Esophagus (tissue), 2 donors: Measurements from ENCODE around the gene GPD1. TPM values are rescaled to one million over a fixed set of nuclear protein-coding genes. Genes with fewer than 3 reads are reported as not detected.

Experiments used
- H3K27ac ChIP-seq, 2 donors: one replicate each; pipeline ENCODE4 v1.5.1; 2013; ENCODE audit warnings: low read depth in 2 of 2, mild to moderate bottlenecking in 2 of 2, inconsistent platforms in 1 of 2, low read length in 1 of 2, moderate library complexity in 1 of 2
- H3K27me3 ChIP-seq, 2 donors: one replicate each; pipeline ENCODE4 v1.6.1; 2013; ENCODE audit warnings: low read length in 2 of 2, control low read depth in 1 of 2, mild to moderate bottlenecking in 1 of 2; ENCODE audit not compliant: insufficient read depth in 2 of 2, control insufficient read depth in 1 of 2
- H3K36me3 ChIP-seq, 2 donors: one replicate each; pipeline ENCODE4 v1.6.1; 2013; ENCODE audit warnings: low read length in 1 of 2; ENCODE audit not compliant: control insufficient read depth in 2 of 2, insufficient read depth in 2 of 2
- H3K4me1 ChIP-seq, 2 donors: one replicate each; pipeline ENCODE4 v1.6.1; 2013; ENCODE audit warnings: low read length in 1 of 2; ENCODE audit not compliant: control insufficient read depth in 2 of 2, insufficient read depth in 2 of 2
- H3K4me3 ChIP-seq, 2 donors: one replicate each; pipeline ENCODE4 v1.5.1; 2013; ENCODE audit warnings: low read length in 2 of 2, mild to moderate bottlenecking in 2 of 2, low read depth in 1 of 2, moderate library complexity in 1 of 2
- H3K9me3 ChIP-seq, 2 donors: one replicate each; pipeline ENCODE4 v1.6.1; 2013; ENCODE audit warnings: mild to moderate bottlenecking in 2 of 2, low read depth in 1 of 2, low read length in 1 of 2, moderate library complexity in 1 of 2; ENCODE audit not compliant: control insufficient read depth in 2 of 2, insufficient read depth in 1 of 2
- WGBS, 2 donors: extraction: QIAGEN DNeasy Blood & Tissue Kit; methylation state at CpG; one replicate each; pipeline ENCODE4 v1.1.7; 2013; 5-methylcytosine and 5-hydroxymethylcytosine counted together
- polyA plus RNA-seq, 2 donors: library from polyadenylated mRNA; stranded (reverse); fragments of 200-250 nt; gene quantifications; one replicate each; pipeline ENCODE4 v1.2.3, GENCODE V29; 2013
- donor health status: healthy with polysubstance abuse.
- donor health status: Bipolar disorder and iron deficiency.

GPD1 gene
- polyA plus RNA-seq, 2 donors: 0.29 to 0.32 TPM

DNA sequence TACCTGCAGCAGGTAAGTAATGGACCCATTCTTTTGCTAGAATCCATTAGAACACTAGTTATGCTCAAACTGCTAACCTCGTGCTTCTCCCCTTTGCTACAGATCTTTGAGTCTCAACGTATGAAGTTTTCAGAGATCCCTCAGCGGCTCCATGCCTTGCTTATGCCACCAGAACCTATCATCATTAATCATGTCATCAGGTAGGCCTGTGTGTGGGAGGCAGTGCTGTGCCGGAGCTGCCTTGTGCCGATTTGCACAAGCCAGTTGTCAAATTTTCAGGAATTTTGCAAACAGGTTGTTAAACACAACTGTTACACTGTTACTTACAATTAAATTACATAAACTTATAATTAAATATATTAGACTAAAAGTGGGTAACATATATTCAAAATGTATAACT is 13.4 kb upstream of the GPD1 start:
- Histone ChIP-seq H3K4me1 (no peaks in the 10 kb centered on the region), H3K4me3 (no peak overlapping the region), H3K9me3 (no peaks in the 10 kb centered on the region), H3K27ac (no peak overlapping the region), H3K36me3 (peaks cover 22 to 23% of the 10 kb centered on the region in 2 donors), H3K27me3 (no peaks in the 10 kb centered on the region)
- WGBS, 2 donors: 91% methylated on average over 5 of the region's 5 CpGs

DNA sequence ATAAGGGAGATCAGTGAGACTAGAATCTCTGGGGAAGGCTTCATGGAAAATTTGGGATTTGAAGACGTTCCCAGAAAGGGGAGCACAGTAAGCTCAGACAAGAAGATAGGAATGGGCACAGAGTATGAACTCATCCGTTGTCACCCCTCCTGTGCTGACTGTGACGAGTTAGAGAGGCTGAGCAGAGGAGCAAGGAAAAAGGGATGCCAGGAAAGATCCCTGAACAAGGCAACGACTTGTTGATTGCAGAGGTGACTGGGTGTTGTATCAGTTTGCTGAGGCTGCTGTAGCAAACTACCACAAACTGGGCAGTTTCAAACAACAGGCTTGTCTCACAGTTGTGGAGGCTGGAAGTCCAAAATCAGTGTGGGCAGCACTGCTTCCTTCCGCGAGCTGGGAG is 5.9 kb upstream of the GPD1 start:
- no peak overlapping the region for H3K27ac ChIP-seq
- no peaks in the 10 kb centered on the region for H3K27me3 ChIP-seq
- H3K4me1 ChIP-seq: peaks cover 0 to 5% of the 10 kb centered on the region in 2 donors
- H3K4me3 ChIP-seq: no peak overlapping the region
- H3K9me3 ChIP-seq: no peaks in the 10 kb centered on the region
- peaks cover 22 to 40% of the 10 kb centered on the region in 2 donors for H3K36me3 ChIP-seq
- WGBS, 2 donors: 86 to 87% methylated on average over 6 of the region's 6 CpGs

DNA sequence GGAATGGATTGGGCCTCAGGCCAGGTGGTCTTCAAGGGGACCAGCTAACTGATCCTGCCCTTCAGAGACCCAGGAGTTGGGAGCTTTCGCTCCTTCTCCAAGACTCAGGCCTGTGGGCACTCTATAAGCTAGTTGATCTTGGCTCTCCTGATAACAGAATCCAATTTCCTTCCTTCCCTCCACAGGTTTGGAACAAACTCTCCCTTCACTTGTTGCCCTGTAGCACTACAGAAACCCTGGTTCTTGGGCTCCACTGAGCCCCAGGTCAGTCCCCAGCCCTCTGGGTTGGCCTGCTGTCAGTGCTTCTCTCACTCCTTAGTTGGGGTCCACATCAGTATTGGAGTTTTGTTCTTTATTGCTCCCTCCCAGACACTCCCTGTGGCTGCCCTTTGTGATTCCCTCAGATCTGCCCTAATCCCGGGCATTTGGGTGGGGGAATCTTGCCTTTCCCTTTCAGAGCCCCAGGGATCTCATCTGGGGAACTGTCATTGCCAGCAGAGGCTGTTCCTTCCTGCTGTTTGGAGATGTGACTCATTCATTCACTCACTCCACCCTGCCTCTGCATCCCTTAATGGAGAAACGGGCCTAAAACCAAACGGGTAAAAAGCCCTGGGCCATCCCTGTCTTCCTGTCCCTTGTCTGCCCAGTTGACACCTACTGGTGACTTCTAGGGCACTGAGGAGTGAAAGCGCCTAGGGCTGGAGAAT is 4.4 kb upstream of the GPD1 start:
- H3K27me3 ChIP-seq: no peaks in the 10 kb centered on the region
- H3K36me3 ChIP-seq: peaks cover 20 to 34% of the 10 kb centered on the region in 2 donors
- H3K27ac ChIP-seq: peak overlapping the region in 1 of 2 donors; percentile 29

DNA sequence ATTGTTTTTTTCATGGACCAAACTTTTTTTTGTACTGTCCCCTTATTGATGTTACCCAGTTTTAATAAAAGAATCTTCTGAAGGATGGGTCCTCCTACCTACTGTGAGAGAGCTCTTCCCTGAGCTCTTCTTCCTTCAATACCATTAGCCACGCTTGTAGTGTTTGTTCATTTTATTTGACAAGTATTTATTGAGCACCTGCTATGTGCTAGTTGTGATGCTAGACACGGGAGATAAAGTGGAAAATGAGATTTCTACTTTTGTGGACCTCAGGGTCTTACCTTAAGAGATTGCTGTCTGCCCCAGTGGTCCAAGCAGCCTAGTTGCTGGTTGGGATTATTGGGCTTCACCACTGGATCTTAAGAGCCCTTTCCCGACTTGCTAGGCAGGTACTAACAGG is 3.2 kb upstream of the GPD1 start:
- Histone ChIP-seq H3K4me3 (no peak overlapping the region), H3K9me3 (no peaks in the 10 kb centered on the region), H3K27me3 (no peaks in the 10 kb centered on the region), H3K4me1 (peaks cover 5 to 11% of the 10 kb centered on the region in 2 donors), H3K27ac (no peak overlapping the region), H3K36me3 (peaks cover 20 to 31% of the 10 kb centered on the region in 2 donors)
- WGBS, 2 donors: 77 to 79% methylated on average over 3 of the region's 3 CpGs

More for the DNA sequence above, 4.4 kb upstream of the GPD1 start:
- Histone ChIP-seq H3K4me1 (peaks cover 5 to 9% of the 10 kb centered on the region in 2 donors), H3K4me3 (no peak overlapping the region), H3K9me3 (no peaks in the 10 kb centered on the region)
- WGBS, 2 donors: 49 to 59% methylated on average over 5 of the region's 5 CpGs

DNA sequence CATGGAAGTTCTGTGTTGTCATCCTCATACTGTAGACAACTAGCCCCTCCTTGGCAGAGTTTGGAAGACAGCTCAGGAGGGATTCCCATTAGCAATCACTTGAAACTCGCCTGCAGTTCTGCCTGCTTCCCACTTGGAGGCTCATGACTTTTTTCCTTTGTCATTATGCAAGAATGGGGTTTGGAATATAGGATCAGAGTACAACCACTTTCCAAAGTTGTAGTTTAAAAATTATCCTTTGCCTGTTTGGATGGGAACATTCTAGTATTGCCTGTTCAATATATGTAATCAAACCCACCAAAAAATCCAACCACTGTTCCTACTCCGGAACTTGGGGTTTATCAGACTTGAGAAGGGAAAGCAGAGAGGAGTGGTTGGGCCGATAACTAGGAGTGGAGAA is 2.1 kb upstream of the GPD1 start:
- Histone ChIP-seq H3K36me3 (peaks cover 15 to 25% of the 10 kb centered on the region in 2 donors), H3K4me3 (no peak overlapping the region), H3K27ac (no peak overlapping the region), H3K4me1 (peaks cover 5 to 11% of the 10 kb centered on the region in 2 donors), H3K9me3 (no peaks in the 10 kb centered on the region), H3K27me3 (no peaks in the 10 kb centered on the region)
- 77 to 81% methylated on average over 3 of the region's 3 CpGs for WGBS, 2 donors

DNA sequence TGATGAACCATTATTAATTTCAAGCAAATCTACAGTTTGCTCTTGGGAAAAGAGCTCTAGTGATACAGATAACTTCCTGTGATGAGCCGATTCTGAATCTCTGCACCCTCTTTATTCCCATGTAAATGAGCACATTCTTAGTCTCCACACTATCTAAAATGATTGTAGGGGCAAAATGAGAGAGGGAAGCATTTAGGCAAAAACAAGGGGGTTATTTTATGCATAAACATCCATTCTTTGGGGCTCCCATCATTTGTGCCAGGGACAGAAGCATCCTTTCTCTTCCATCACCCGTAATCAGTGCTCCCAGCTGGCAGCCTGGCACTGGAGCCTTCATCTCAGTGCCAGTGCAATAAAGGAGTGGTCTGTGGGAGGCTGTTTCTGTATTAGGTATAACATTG is 1.7 kb upstream of the GPD1 start:
- Histone ChIP-seq H3K27me3 (no peaks in the 10 kb centered on the region), H3K4me1 (peaks cover 5 to 11% of the 10 kb centered on the region in 2 donors), H3K4me3 (no peak overlapping the region), H3K27ac (no peak overlapping the region), H3K36me3 (peaks cover 11 to 23% of the 10 kb centered on the region in 2 donors), H3K9me3 (no peaks in the 10 kb centered on the region)
- 84 to 90% methylated on average over 2 of the region's 2 CpGs for WGBS, 2 donors

DNA sequence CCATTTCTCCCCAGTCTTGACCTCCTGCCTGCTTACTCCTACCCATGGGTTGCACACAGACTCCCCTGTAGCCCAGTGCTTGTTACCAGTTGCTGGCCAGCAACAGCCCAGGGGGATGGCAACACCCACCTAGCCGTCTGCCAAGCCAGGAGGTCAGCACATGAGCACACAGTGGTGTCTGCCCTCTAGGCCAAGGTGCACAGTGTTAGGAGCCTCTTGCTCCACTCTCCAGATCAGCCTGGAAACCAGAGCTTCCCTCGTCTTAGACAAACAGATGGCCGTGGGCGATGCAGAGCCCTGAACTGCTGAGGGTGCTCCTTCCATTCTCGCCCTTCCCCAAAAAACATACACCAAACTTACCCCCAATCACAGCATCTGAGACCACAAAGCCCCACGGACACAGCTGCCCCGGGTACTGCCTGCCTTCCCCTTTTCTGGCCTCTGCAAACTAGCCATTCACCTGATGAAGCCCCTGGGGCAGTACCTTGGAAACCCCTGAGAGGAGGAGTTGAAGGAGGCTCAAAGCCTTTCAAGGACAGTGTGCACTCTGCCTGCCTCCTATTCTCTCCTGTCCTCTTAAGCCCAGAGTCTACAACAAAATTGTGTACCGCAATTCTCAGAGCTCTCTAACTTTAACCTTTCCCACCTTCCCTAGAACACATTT is 1.0 kb upstream of the GPD1 start:
- 80 to 82% methylated on average over 8 of the region's 8 CpGs for WGBS, 2 donors

DNA sequence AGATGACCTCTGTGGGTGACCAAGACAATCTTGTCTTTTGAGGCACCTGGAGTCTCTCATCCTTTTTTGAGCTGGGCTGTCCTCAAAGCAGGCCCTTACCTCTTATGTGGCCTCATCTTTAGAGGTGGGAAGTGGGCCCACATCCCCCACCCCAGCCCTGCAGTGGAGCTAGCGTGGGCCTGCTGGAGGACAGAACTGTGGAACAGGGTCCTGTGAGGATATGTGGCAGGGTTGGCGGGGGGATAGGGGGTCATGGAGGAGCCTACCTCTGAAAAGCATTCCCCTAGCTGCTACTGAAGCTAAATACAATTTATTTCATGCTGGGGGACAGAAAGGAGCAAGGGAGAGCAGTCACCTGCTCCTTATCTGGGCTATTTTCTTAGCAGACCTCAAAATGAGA is 457 bp upstream of the GPD1 start:
- H3K9me3 ChIP-seq: no peaks in the 10 kb centered on the region
- 96 to 98% methylated on average over 2 of the region's 2 CpGs for WGBS, 2 donors
- H3K27me3 ChIP-seq: no peaks in the 10 kb centered on the region
- H3K4me3 ChIP-seq: no peak overlapping the region
- no peak overlapping the region for H3K27ac ChIP-seq
- peaks cover 5 to 11% of the 10 kb centered on the region in 2 donors for H3K4me1 ChIP-seq
- peaks cover 11 to 17% of the 10 kb centered on the region in 2 donors for H3K36me3 ChIP-seq

More for the DNA sequence above, 1.0 kb upstream of the GPD1 start:
- H3K27ac ChIP-seq: no peak overlapping the region
- no peaks in the 10 kb centered on the region for H3K27me3 ChIP-seq
- peaks cover 5 to 11% of the 10 kb centered on the region in 2 donors for H3K4me1 ChIP-seq
- peaks cover 11 to 22% of the 10 kb centered on the region in 2 donors for H3K36me3 ChIP-seq
- H3K4me3 ChIP-seq: no peak overlapping the region
- no peaks in the 10 kb centered on the region for H3K9me3 ChIP-seq

DNA sequence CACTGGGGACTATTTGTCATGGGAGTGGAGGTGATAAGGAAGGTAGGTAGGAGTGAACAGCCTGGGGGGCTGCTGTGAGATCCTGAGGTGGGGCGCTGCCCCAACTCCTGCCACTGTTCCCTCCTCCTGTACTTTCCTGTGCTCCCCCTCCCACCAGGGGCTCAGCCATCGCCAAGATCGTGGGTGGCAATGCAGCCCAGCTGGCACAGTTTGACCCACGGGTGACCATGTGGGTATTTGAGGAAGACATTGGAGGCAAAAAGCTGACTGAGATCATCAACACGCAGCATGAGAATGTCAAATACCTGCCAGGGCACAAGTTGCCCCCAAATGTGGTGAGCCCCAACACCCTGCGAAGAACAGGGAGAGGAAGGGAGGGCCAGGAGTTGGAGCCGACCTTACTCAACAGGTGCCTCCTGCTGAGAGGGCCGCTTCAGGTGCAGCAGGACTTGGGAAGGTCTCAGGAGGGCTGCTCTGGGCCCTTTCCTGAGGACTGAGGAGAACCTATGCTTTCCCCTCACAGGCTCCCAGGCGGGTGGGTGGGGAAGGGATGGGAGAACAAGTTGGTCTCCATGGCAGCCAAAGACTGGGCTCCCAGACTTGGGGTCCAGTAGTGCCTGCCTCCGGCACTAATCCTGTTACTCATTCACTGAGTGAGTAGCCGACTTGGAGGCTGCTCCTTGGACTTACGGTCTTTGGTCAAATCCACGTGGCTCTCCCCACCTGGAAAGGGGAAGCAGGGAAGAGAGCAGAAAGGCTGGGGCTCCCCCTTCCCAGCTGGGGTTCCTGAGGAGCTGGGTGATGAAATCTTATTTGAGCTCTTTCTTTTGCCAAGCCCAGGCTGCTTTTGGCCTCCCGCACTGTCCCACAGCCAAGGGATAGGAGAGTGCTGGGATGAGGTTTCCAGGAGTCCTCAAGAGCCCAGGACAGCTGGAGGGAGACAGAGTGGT is 884 bp downstream of the GPD1 start:
- 61 to 78% methylated on average over 14 of the region's 14 CpGs for WGBS, 2 donors
- peaks cover 2 to 4% of the 10 kb centered on the region in 2 donors for H3K36me3 ChIP-seq
- no peaks in the 10 kb centered on the region for H3K27me3 ChIP-seq
- no peak overlapping the region for H3K4me3 ChIP-seq
- no peaks in the 10 kb centered on the region for H3K9me3 ChIP-seq
- peaks cover 4 to 11% of the 10 kb centered on the region in 2 donors for H3K4me1 ChIP-seq
- H3K27ac ChIP-seq: no peak overlapping the region
